OCI-LY1 (cell line): Measurements from ENCODE around the gene RPL18.

Experiments used
- CTCF ChIP-seq: fragments of 200-600 bp; sonication (generic), shearing (Covaris generic); IDR thresholded peaks from 2 replicates; pipeline ENCODE4 v1.5.1; 2017; ENCODE audit warnings: mild to moderate bottlenecking, antibody characterized with exemption, low read length, moderate library complexity, mixed read lengths
- EZH2 ChIP-seq: fragments of 200-600 bp; sonication (generic), shearing (Covaris generic); IDR thresholded peaks from 2 replicates; pipeline ENCODE4 v1.8.0; 2017; ENCODE audit warnings: borderline replicate concordance, mixed run types, mild to moderate bottlenecking, antibody characterized with exemption, low read length, moderate library complexity, mixed read lengths

DNA sequence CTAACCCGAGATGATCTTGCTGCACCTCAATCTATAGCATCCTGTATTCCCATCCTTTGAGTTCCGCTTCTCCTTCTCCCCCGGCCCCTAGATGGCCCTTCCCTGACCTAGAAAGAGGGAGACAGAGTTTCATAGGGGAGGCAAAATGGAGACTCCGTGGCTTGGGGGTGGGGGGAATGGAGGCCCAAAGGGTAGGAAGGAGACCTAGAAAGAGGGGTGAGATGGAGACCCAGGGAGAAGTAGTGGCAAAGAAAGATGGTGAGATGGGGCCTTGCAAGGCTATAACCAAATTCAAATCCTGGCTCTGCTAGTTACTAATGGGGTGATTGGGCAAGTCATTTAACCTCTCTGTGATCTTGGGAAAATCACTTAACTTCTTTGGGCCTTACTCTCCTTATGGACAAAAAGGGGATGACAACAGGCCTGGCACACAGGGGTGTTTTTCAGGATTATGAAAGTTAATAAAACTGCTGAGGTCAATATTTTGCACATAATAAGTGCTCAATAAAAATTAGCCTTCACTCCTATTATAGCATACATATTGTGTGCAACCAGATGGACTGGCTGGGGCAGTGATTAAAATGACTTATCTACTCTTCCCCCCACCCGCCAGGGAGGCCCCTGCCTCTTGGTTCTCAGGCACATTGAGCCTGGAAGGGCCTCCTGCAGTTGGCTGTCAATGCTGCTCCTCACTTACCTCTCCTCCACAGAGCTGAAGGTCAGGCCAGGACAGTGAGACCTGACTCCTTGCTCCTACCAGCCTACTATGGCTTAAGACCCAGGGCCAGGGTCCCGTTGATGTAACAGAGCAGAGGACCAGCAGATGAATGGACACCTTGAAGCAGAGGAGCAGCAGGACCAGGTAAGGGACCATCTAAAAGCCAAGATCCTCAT, 961 bp upstream of the RPL18 start:
- TF ChIP-seq CTCF (no peak; the same call in 1 of the 2 replicates), EZH2 (no peak)
